Fibroblast of villous mesenchyme (primary cell): Measurements from ENCODE around the gene HOXA1. TPM values are rescaled to one million over a fixed set of nuclear protein-coding genes. Genes with fewer than 3 reads are reported as not detected.

ENCODE experiments used
- DNase-seq: peaks from one replicate; pipeline ENCODE4 v3.0.0-alpha.2; 2010; ENCODE audit warnings: low read depth
- H3K4me3 ChIP-seq: 2 replicates; pipeline ENCODE4 v1.5.1; 2011; ENCODE audit warnings: low read depth, mild to moderate bottlenecking, low read length
- CTCF ChIP-seq: IDR thresholded peaks from 2 replicates; pipeline ENCODE4 v1.5.1; 2012; ENCODE audit warnings: low read depth, mild to moderate bottlenecking, low read length; ENCODE audit not compliant: insufficient read depth
- total RNA-seq: library from RNA; depleted of rRNA; stranded (reverse); fragments of >200 nt; gene quantifications from 2 replicates; pipeline ENCODE4 v1.2.3, GENCODE V29; 2012

HOXA1 gene
- total RNA-seq, 1 donor: 0.43 TPM

GRCh38 chr7:27138472-27138871, 42.7 kb upstream of the HOXA1 start:
- DNase-seq: no peak
- TF ChIP-seq CTCF: no peak
- H3K4me3 ChIP-seq: no peak overlapping the region

GRCh38 chr7:27137640-27138315, 42.0 kb upstream of the HOXA1 start:
- no peak for TF ChIP-seq CTCF
- H3K4me3 ChIP-seq: no peak overlapping the region
- DNase-seq: no peak

- no peak overlapping the region for H3K4me3 ChIP-seq
- DNase-seq: peak; percentile 91
- TF ChIP-seq CTCF: no peak
Observed at GRCh38 chr7:27134392-27134791, 38.6 kb upstream of the HOXA1 start.

DNA sequence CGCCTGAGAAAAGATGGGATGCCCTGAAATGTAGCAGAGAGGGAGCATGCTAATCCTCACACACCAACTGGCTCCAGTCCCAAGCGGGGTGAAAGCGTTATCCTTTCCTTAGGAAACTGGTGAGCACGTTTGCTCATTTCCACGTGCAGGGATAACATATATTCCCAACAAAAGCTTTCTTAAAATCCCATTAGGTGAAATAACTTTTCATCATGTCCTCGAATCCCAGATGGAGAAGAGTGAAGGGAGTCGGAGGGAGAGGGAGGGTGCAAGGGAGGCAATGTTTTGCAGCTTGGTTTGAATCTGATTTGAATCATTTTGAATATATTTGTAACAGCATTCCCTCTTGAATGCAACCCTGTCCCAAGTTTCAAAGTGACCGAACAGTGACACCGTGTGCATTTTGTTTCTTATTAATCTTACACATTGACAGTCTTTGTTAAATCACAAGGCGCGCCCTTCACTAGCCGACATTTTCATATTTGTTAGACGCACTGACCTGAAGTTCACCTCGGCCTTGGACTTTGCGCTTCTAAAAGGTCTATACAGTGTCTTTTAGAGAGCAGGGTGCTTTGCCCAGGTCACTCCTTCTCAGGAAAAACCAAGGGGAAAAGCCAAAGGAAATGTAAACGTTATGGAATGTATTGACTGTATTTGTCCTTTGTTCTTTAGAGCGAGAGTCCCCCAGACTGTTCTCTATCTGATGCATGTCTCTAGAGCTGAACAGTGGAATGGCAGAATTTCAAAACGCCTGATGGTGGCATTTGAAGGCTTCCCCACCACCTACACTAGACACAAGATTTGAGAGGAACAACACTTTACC, 37.8 kb upstream of the HOXA1 start:
- H3K4me3 ChIP-seq: no peak overlapping the region
- TF ChIP-seq CTCF: no peak
- DNase-seq: no peak

DNA sequence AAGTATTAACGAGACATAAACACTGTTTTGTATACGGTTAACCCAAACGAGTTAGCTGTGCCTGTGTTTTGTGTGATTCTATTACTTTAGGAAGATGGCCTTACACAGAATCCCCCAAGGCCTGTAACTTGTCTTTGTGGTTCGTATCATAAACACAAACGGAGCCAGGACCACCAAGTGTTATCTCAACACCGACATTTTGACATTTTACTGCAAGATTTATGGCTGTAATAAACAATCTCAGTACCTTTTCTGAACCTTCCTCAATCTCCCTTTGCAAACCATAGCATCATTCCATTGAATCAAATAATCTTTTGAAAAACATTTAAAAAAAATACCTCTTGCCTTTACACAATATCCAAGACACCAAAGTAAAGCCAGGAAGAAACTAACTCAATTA, 37.2 kb upstream of the HOXA1 start:
- no peak overlapping the region for H3K4me3 ChIP-seq
- TF ChIP-seq CTCF: no peak
- no peak for DNase-seq

DNA sequence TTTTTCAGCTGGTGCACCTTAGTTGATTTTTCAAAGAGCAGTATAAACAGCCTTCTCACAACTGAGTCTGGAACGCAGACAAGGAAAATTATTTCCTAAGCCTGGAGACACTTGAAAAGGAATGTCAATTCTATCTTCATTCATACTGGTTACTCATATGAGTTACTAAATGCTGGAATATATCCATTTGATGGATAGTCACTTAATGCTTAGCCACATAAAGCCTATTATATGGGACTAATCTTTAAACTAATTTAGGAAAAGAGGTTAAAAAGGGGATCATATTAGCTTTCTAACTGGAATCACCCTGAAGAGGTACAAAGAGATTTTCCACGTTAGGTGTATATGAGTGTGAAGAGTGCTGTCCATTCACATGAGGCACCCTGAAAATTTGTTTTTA, 36.4 kb upstream of the HOXA1 start:
- no peak for TF ChIP-seq CTCF
- no peak for DNase-seq
- no peak overlapping the region for H3K4me3 ChIP-seq
